ENCODE results near the gene VARS2. TPM values are rescaled to one million over a fixed set of nuclear protein-coding genes. Genes with fewer than 3 reads are reported as not detected.
"Not testable (repeated sequence)": the region's sequence is repeated elsewhere in the genome, so short reads cannot be mapped to it uniquely, and the experiment has no call there.

Gene VARS2
- polyA plus RNA-seq, 1 donor (not counting 4 experiments of a cell fraction or from before 2014, with no cell fraction given), result 13.8 TPM

GRCh38 chr6:30903236-30903635, 10.8 kb upstream of the VARS2 start:
- no peaks in the 10 kb centered on the region for H3K9me1 ChIP-seq (ENCODE audit: control insufficient read depth, extremely low read depth, insufficient read depth, low read length)

DNA sequence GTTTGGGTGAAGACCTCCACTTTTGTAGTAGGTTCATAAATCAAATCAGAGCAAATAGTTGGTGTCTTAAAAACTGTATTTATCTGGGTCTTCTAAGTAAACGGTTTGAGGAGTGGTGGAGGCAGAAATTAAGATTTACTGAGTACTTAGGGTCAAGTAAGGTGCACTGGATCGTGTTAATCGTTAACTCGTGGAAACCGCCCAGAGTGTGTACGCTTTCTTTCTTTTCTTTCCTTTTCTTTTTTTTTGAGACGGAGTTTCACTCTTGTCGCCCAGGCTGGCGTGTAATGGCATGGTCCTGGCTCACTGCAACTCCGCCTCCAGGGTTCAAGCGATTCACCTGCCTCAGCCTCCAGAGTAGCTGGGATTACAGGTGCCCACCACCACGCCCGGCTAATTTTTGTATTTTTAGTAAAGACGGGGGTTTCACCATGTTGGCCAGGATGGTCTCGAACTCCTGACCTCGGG, 6.7 kb upstream of the VARS2 start:
- H3K9ac ChIP-seq (ENCODE audit: control insufficient read depth, extremely low read depth, insufficient read depth, low read length); H3K9me1 ChIP-seq (ENCODE audit: control insufficient read depth, extremely low read depth, insufficient read depth, low read length); H3K4me2 ChIP-seq (ENCODE audit: control insufficient read depth, extremely low read depth, insufficient read depth, low read depth, low read length); FAIRE-seq; H3K27me3 ChIP-seq (ENCODE audit: control insufficient read depth, extremely low read depth, insufficient read depth, low read length); H3K9me3 ChIP-seq (ENCODE audit: control insufficient read depth, low read depth, low read length); H3K4me3 ChIP-seq (ENCODE audit: control insufficient read depth in 2 of 3, extremely low read depth in 1 of 3, insufficient read depth in 2 of 3, low read depth in 1 of 3, low read length in 3 of 3); H2AFZ ChIP-seq (ENCODE audit: control insufficient read depth, low read length); H3K27ac ChIP-seq (ENCODE audit: control insufficient read depth, insufficient read depth, low read length); dilution Hi-C loops (cut with MboI; ENCODE audit: extremely low pct_ligation_motif_present, low sequenced_read_pairs); H4K20me1 ChIP-seq (ENCODE audit: control insufficient read depth, extremely low read depth, insufficient read depth, low read length); DNase-seq (ENCODE audit: low read depth, low spot score): not testable (repeated sequence)
- Histone ChIP-seq H3K4me1 (ENCODE audit: control insufficient read depth, extremely low read depth, insufficient read depth, low read length) (peaks cover 14% of the 10 kb centered on the region), H3K36me3 (ENCODE audit: control insufficient read depth in 2 of 2, extremely low read depth in 1 of 2, insufficient read depth in 2 of 2, low read length in 2 of 2) (peaks cover 12 to 15% of the 10 kb centered on the region in 2 experiments), H3K79me2 (ENCODE audit: control insufficient read depth, insufficient read depth, low read length) (peaks cover 13% of the 10 kb centered on the region)

More at GRCh38 chr6:30903236-30903635, 10.8 kb upstream of the VARS2 start:
- H4K20me1 ChIP-seq (ENCODE audit: control insufficient read depth, extremely low read depth, insufficient read depth, low read length), result no peaks in the 10 kb centered on the region
- dilution Hi-C loops (cut with MboI; ENCODE audit: extremely low pct_ligation_motif_present, low sequenced_read_pairs), result no loop called here
- no peak for FAIRE-seq
- no peak overlapping the region for H3K9ac ChIP-seq (ENCODE audit: control insufficient read depth, extremely low read depth, insufficient read depth, low read length)
- H2AFZ ChIP-seq (ENCODE audit: control insufficient read depth, low read length), result no peak overlapping the region
- H3K36me3 ChIP-seq (ENCODE audit: control insufficient read depth in 2 of 2, extremely low read depth in 1 of 2, insufficient read depth in 2 of 2, low read length in 2 of 2), result peaks cover 19 to 23% of the 10 kb centered on the region in 2 experiments
- H3K4me3 ChIP-seq (ENCODE audit: control insufficient read depth in 2 of 3, extremely low read depth in 1 of 3, insufficient read depth in 2 of 3, low read depth in 1 of 3, low read length in 3 of 3), result no peak overlapping the region
- H3K27ac ChIP-seq (ENCODE audit: control insufficient read depth, insufficient read depth, low read length), result no peak overlapping the region
- H3K79me2 ChIP-seq (ENCODE audit: control insufficient read depth, insufficient read depth, low read length), result peaks cover 2% of the 10 kb centered on the region
- TF ChIP-seq CTCF (optimal IDR thresholded peaks at IDR 0.05 in 1 of 3, IDR thresholded peaks at IDR 0.05 in 1 of 3, conservative IDR thresholded peaks at IDR 0.05 in 1 of 3; ENCODE audit: extremely low read depth in 1 of 3, insufficient read depth in 2 of 3, low read length in 3 of 3), result no peak
- no peak for TF ChIP-seq EZH2 (IDR thresholded peaks at IDR 0.05; ENCODE audit: low read length)
- peaks cover 9% of the 10 kb centered on the region for H3K4me1 ChIP-seq (ENCODE audit: control insufficient read depth, extremely low read depth, insufficient read depth, low read length)
- H3K9me3 ChIP-seq (ENCODE audit: control insufficient read depth, low read depth, low read length), result no peaks in the 10 kb centered on the region
- no peaks in the 10 kb centered on the region for H3K27me3 ChIP-seq (ENCODE audit: control insufficient read depth, extremely low read depth, insufficient read depth, low read length)
- DNase-seq (ENCODE audit: low read depth, low spot score), result no peak
- no peak overlapping the region for H3K4me2 ChIP-seq (ENCODE audit: control insufficient read depth, extremely low read depth, insufficient read depth, low read depth, low read length)

Measured in keratinocyte (primary cell).